ENCODE results near the gene CDC42BPB.
"Not testable (repeated sequence)": the region's sequence is repeated elsewhere in the genome, so short reads cannot be mapped to it uniquely, and the experiment has no call there.

CDC42BPB gene

DNA sequence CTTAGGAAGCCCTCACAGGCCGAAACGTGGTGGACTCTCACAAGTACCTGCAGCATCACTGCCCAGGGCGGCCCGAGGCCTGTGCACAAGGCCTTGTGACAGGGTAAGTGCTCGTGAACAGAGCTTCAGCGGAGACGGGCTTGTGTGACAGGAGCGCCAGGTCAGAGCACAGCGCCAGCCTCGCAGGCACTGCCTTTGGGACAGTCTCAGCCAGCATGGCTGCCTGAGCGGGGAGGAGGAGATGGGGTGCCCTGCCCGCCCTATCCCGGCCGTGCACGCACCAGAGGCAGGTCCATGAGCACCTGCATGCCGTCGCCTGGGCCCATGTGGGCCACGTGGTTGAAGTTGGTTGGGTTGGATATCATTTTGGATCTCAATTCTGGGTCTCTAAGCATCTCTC lies 118.0 kb downstream of the CDC42BPB start:
- ATAC-seq, result no peak

DNA sequence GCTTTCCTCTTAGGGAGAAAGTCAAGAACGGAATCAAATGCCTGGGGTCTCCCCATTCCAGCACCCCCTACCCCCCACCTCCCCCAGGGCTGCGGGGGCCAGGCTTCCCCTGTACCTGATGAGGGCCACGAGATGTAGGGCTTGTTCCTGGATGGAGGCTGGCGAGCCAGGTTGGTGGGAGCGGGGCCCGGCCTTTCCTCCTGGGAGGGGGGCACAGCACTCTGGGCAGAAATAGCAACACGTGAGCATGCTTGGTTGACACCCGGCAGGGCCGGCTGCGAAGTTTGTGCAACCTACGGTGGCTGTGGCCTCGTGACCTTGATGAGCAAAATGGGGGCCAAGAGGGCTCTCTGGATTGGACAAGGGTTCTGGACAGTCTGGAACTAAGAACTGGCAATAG lies 119.2 kb downstream of the CDC42BPB start:
- no peak for ATAC-seq

DNA sequence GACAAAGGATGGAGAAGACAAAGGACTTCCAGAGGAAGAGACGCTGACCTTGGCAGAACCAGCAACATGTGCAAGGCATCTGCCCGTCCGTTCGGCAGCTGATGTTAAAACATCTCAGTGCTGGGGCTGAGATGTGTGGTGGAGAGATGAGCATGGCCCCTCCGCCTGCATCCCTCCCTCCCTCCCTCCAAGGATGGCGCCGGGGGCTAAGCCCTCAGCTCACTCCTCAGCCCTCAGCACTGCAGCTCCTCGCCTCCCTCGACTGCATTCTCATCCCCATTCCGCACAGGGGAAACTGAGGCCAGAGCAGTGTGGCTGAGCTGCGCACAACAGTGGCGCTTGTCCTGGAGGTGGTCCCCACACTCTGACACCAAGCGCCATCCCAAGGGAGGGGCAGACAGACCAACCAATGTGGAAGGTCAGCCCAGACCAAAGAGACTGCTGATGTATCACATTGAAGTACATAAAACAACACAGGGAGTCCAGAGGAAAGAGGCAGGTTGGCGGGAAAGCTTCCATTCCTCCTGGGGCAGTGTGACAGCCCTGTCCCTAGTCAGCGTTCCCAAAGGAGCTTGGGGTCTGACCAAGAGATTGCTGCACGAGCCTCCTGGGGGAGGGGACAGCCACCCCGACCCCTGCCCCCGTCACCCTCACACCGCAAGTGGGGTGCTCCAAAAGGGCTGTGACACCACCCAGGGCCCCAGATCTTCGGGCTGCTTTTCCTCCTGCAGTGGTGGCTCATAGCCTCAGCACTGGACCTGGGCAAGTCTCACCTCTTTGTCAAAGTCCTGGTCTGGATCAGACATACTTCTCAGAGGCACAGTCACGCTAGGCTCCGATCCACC lies 119.8 kb downstream of the CDC42BPB start:
- no peak for ATAC-seq

DNA sequence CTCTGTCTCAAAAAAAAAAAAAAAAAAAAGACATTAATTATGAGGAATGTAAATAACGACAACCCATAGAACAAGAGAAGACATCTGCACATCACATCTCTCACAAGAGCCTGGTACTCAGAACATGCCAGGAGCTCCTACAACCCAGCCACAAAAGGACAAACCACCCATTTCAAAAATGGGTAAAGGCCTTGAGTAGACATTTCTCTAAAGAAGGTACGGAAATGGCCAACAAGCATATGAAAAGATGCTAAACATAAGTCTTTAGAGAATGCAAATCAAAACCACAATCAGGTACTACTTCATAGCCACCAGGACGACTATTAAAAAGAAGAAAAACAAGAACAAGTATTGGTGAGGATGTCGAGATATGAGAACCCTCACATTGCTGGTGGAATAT lies 121.6 kb downstream of the CDC42BPB start:
- no peak for ATAC-seq

DNA sequence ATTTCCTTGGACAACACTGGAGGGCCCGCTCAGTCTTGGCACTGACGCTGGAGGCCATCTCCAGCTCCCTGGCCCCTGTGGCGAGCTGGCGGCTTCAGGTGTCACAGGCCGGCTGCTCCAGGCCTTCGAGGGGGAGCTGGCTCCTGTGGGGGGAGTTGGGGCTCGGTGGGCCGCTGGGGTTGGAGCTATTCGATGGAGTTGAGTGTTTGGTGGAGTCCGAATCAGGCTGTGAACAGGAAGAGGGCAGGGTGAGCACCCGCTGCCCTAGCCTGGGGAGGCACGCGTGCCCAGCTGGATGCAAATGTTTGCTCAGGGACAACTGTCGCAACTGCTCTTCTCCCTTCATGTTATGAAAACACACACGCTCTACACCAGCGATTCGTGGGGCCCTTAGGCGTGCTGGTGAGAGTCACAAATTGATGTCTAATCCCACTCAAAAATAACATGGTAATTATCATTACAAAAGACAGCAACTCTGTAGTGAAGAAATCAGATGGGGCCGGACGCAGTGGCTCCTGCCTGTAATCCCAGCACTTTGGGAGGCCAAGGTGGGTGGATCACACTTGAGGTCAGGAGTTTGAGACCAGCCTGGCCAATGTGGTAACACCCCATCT lies 123.6 kb downstream of the CDC42BPB start:
- ATAC-seq, result no peak

DNA sequence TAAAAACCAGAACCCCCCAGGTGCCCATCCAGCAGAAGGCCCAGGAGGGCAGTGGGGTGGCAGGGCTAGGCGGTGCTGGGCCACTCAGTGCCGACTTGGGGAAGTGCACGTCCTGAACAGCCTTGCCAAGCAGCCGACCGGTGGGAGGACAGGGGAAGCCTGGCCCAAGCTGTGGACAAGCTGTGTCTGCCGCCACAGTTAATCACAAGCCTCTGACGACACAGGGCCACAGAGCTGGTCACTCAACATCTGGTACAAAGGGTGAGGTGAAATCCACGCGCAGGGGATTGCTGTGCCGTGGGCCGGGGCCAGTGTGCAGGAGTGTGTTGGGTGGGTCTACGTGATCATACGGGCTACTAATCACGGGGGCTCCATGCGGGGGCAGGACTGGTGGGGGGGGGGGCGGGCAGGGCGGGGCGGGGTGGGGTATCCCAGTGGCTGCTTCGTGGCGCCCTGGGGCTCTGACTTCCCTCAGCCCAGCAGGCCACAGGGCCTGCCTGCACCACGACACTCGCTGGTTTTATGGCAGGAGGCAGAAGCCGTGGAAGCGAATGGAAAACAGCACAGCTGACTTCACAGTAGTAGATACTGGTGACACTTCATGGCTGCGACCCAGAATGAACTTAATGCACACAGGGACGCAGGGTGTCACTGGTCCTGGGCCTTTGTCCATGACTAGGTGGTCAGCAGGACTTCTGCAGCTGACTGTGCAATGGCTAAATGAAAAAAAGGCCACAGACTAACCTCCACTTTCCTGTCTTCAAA lies 124.7 kb downstream of the CDC42BPB start:
- ATAC-seq, result no peak

DNA sequence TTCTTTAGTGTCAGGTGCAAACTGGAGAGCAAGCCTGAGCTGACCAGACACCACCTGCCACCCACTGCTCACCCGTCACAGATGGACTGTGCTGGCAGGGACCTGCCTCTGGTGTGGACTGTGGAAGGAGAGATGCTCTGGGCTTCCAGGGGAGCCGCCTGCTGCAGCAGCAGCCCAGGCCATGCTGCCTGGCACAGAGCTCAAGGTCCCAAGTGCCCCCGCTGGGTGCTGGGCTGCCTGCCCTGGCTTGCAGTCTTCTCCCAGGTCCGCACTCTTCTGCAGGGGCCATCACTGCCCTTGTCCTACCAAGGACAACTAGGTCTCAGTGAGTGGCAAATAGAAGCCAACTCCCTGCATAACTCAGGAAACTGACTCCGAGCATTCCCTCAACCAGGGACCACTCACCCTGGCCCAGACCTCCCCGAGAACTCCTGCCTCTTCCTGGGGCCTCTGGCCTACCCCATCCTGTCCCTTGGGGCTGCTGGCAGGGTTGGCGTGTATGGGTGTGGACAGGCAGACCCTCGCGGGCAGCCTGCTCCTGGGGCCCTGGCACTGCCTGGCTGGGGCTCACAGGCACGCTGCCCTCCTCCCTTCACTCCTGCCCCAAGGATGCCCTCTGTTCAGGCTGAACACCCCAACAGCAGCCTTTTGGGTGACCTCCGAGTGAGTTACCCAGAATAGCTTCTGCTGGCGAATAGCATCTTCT lies 125.6 kb downstream of the CDC42BPB start:
- ATAC-seq, result no peak

DNA sequence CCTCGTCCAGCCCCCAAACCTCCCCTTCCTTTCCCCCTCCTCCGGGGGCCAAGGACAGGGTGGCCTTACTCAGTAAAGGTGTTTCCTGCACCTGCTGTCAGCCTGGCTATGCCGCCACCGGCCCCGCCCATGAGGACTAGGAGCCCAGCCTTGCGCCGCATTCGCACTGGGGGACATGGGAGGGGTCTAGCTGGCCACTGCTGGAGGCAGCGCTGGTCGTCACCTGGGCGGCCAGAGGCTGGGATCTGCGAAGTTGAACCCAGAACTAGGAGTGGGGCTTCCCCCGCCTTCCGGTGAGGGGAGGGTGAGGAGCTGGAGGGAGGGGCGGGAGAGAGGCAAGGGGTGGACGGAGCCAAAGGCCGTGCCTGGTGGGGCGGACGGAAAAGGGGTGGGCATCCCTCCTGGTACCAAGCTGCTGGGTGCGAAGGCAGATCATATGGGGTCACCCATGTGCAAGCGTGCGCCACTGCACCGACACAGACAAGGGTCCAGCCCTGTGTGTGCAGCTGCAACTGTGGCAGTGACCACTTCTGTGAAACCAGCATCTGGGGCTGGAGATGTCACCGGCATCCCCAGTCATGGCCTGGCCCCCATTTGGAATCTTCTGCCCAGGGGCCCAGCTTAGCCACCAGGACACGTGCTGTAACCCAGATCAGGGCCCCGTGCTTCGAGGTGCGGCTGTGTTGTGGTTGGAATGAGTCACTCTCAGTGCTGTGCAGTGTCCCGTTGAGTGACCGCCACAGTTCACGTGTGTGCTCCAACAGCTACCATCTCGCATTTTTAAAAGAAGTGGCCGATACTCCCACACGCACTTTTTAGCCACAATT lies 126.4 kb downstream of the CDC42BPB start:
- no peak for ATAC-seq

DNA sequence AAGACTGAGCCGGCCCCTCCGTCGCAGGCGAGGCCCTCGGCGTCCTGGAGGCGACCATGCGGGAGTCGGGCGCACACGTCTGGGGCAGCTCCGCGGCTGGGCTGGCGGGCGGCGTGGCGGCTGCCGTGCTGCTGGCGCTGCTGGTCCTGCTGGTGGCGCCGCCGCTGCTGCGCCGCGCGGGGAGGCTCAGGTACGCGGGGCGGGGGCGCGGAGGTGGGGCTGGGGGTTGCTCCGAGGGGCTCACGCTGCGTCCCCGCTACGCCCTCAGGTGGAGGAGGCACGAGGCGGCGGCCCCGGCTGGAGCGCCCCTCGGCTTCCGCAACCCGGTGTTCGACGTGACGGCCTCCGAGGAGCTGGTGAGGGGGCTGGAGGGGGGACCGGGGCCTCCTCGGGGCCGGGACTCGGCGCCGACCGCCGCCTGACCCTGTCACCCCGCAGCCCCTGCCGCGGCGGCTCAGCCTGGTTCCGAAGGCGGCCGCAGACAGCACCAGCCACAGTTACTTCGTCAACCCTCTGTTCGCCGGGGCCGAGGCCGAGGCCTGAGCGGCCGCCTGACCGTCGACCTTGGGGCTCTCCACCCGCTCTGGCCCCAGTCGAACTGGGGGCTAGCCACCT lies 127.1 kb downstream of the CDC42BPB start:
- no peak for ATAC-seq

DNA sequence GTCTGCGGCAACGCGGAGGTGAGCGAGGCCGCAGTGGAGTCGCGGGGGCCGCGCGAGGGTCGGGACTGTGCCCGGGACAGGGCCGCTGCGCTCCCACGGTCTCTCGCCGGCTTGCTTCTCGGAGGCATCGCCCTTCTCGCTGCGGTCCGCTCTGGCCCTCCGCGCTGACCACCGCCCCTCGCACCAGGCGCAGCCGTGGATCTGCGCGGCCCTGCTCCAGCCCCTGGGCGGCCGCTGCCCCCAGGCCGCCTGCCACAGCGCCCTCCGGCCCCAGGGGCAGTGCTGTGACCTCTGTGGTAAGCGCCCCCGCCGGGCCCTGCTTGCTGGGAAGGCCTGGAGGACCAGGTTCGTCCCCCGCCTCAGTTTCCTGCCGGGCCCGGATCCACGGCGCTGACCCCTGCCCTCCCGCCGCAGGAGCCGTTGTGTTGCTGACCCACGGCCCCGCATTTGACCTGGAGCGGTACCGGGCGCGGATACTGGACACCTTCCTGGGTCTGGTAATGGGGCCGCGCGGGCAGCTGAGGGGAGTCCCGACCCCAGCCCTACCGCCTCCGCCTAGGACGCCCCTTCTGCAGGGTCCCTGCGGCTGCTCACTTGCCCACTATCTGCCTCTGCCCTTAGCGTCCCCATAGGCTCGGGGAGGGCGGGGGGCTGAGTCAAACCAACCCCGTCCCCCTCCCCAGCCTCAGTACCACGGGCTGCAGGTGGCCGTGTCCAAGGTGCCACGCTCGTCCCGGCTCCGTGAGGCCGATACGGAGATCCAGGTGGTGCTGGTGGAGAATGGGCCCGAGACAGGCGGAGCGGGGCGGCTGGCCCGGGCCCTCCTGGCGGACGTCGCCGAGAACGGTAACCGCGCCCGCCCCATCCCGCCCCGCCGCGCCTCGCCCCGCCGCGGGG lies 127.9 kb downstream of the CDC42BPB start:
- peak in 1 of 2 donors; percentile 6 for ATAC-seq

DNA sequence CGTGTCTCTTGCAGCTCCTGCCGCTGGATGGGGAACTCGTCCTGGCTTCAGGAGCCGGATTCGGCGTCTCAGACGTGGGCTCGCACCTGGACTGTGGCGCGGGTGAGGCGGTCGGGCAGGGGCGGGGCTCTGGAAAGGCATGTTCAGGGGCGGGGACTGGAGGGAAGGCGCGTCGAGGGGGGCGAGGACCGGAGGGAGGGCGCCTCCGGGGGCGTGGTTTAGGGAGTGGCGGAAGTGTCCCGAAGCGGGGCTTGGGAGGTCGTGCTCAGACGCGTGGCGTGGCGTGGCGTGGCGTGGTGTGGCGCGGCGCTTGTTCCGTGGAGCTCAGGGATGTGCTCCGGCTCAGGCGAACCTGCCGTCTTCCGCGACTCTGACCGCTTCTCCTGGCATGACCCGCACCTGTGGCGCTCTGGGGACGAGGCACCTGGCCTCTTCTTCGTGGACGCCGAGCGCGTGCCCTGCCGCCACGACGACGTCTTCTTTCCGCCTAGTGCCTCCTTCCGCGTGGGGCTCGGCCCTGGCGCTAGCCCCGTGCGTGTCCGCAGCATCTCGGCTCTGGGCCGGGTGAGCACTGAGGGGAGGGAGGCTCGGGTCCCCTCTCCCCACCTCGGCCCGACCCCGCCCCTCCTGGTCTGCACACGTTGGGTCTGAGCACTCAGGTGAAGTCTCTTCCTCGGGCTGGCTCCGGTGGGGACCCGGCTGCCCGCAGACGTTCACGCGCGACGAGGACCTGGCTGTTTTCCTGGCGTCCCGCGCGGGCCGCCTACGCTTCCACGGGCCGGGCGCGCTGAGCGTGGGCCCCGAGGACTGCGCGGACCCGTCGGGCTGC lies 128.7 kb downstream of the CDC42BPB start:
- peak; percentile 63 to 75 for ATAC-seq

DNA sequence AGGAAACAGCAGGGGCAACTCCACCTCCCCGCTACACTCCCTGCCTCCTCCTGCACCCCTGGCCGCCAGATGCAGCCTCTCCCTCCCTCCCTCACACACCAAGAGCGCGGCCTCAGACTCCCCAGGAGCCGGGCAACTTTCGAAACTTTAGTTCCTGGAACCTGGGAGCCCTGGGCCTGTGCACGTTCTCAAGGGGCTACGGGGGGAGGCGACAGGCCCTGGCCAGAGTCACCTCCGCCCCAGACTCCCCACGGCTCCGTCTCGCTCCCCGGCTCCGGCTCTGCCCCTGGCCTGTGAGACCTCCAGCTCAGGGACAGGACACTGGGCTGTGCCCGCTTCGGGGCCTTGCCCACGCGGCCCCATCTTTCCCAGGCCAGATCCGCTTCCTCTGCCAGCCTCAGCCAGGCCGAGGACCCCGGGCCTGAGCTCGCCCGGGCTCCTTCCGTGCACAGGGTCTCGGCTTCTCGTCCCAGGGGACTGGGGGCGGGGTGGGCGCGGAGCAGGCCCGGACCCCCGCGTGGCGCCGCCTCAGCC lies 129.4 kb downstream of the CDC42BPB start:
- peak; percentile 7 for ATAC-seq

DNA sequence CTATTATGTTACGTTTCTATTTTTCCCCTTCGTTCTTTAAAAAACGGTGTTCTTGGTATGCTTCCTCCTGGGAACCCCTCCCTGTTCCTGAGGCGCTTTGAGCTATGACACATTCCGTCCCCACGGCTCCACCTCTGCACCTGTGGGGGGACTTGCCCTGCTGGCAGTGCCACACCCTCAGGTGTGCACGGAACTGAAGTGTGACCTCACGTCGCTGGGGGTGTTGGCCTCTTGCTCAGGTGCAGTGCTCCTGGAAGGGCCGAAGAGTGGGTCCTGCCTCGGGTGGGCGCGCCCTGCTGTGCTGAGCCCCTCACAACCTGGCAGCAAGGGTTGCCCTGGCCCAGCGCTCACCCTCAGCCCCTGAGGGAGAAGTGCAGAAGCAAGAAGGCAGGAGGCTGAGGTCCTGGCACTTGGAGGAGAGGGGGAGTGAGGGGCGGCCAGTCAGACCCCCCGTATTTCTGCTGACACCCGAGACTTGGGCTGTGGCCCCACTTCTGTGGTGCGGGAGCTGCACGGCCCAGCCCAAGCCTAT lies 129.9 kb downstream of the CDC42BPB start:
- ATAC-seq, result no peak

DNA sequence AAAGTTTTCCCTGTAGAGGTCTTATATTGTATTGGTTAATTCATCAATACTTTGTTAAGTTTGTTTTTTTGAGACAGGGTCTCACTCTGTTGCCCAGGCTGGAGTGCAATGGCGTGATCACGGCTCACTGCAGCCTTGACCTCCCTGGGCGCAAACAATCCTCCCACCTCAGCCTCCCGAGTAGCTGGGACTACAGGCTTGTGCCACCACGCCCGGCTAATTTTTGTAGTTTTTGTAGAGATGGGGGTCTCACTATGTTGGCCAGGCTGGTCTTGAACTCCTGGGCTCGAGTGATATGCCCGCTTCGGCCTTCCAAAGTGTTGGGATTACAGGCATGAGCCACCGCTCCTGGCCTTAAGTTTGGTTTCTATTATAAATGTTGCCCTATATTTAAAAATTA lies 130.5 kb downstream of the CDC42BPB start:
- ATAC-seq, result not testable (repeated sequence)

DNA sequence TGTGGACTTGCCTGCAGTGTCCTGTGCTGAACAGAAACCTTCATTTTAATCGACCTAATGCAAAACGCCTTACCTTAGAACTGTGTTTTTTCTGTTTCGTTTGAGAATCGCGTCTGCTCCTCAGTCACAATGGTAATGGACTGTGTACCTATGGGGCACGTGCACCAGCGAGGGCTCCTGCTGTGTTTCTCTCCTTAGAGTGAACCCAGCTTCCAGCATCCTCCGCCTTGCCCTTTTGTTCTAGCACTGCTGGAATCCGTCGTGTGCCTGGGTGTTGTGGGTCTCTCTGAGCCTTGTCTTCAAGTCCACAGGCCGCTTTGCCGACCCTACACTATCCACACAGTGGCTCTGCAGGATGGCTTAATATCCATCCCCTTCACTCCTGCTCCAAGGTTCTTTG lies 131.2 kb downstream of the CDC42BPB start:
- no peak for ATAC-seq

DNA sequence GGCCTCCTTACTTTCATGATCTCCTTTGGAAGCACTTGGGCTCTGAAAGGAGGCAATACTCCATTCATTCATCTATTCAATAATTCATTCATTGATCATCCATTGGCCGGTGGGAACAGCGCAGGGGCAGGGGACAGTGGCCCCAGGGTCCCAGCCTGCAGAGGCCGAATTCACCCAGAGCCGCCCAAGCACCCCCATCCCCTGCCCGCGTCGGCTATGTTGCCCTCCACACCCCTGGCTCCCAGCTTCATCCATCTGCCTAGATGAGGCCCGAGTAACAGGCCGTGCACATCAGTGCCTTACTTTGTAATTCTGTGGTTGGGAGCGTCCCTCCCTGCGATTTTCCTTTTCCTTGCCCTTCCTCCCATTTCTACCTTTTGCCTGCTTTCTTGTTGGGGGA lies 131.7 kb downstream of the CDC42BPB start:
- ATAC-seq, result no peak

DNA sequence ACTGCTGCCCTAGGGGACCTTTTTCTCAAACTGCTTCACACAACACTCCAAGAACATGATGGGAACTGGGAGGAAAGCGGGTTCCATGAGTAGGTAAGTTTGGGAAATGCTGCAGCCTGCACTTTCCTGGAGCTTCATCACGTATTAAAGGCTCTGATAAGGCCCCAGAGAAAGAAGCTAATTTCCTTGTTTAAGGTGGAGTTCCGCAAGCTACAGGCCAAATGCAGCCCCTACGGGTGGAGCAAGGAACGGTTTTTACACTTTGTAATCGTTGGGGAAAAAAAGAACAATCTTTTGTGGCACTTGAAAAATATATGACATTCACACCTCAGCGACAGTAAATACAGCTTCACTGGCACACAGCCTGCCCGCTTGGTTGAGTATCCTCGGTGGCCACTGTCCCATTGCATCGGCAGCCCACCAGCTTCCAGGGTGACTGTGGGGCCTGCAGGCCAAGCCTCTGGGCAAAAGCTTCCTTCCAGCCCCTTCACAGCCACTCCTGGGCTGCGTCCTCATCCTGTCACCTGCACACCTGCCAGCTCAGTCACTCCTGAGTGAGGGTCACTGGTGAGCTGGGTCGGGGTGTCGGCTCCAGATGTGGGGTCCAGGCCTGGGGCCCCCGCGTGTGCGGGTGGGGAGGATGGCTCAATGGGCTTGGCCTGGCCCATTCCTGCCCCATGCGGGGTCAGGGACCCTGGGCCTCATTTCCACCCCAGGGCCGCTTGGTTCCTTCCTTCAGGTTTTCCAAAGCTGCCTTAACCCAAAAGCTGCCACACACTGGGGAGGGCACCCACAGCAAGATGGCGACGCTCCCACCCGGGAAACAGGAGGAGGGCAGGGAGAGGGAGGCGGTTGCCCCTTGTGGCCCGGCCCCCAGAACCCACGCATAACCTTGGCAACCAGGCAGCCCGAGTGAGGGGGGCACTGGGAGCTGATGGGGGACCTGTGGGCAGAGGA lies 132.4 kb downstream of the CDC42BPB start:
- no peak for ATAC-seq

Measured in activated CD4-positive, CD25-positive, alpha-beta regulatory T cell treated with anti-CD3 and anti-CD28 coated beads, Interleukin-2, amount 50 U/mL, for 24 hours (primary cell).